Upper lobe of left lung (tissue), 6 donors: ENCODE data around the gene PRR5L. TPM values are rescaled to one million over a fixed set of nuclear protein-coding genes. Genes with fewer than 3 reads are reported as not detected.

Source experiments
- small RNA-seq, 4 donors: library from RNA; depleted of rRNA; stranded (forward); fragments of <200 nt; gene quantifications; one replicate each; pipeline ENCODE3, GENCODE V24; 2016
- total RNA-seq, 6 donors: library from RNA; depleted of rRNA in 4 of 6; stranded (reverse); fragments of >200 nt in 4 of 6; gene quantifications; one replicate each; pipeline versions ENCODE4 v1.1.0 to v1.2.1, GENCODE V29; 2016 to 2021
- donor health status: DM: no; HTN: no; CAD: no; lungs with moderate emphysema.
- donor health status: DM: no; HTN: yes; CAD: no; lungs with severe emphysema.

Gene PRR5L
- total RNA-seq, 6 donors from 2014 or later: 18.9 to 40.5 (median 27.6) TPM

Small RNA genes lying within 50 kb of the gene (small RNA-seq; reads per million reads assigned to genes)
- gene AC061999.1: 0 to 0.33 (median 0.11) reads per million in 4 donors

Other genes starting within 250 kb of the PRR5L start
- 10 to 100 TPM; 23.1 to 84.3 (median 49.9) TPM for gene COMMD9, start 6.9 kb upstream of the PRR5L start, total RNA-seq
- gene TRAF6, start 214.0 kb downstream of the PRR5L start, total RNA-seq: 10 to 100 TPM in 5 of 6 donors, 1 to 10 TPM in 1; 7.4 to 17.5 (median 13.7) TPM